ENCODE measurements around the gene PAPPA2. TPM values are rescaled to one million over a fixed set of nuclear protein-coding genes. Genes with fewer than 3 reads are reported as not detected.

Gene PAPPA2
- total RNA-seq, 4 donors from 2014 or later, result under 0.01 to 3.1 (median 0.45) TPM

DNA sequence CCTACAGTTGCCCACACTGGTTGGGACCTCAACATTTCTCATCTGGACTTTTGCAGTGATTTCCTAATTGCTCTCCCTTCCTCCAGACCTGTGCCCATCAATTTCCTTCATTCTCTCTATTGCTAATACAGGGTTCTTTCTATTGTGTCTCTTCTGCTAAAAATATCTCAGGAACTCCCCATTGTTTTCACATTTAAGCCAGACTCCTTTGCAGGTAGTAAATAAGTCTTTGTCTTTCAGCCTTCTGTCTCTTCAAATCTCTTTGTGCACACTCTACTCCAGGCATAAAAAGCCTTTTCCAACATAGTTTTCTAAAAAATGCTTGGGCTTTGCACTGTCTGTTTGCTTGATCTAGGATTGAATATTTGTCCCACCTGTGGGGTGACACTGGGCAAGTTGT is 340.6 kb downstream of the PAPPA2 start:
- intact Hi-C loops (cut with DNase I), result no loop called here

DNA sequence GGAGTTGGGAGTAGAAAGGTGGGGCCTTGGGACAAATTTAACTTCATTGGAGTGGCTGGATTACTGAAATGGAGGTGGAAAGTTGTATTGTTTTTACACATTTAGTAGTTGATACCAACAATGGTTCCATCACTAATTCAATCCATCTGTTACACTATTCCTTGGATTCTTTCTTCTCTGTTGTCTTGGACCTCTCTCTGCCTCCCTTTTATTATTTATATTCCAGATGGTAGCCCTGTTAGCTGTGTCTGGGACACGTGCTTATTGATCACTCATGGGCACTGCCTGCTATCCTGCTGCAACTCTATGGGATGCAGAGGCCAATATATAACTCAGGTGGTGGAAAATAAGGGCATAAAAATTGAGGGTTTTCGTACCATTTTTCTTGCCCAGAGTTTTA is 346.3 kb downstream of the PAPPA2 start:
- no peak for DNase-seq (ENCODE audit: extremely low spot score)
- Histone ChIP-seq H3K36me3 (no peaks in the 10 kb centered on the region), H3K4me3 (no peak overlapping the region), H3K9me3 (no peaks in the 10 kb centered on the region), H3K27ac (replicated peaks in 1 of 4) (no peak overlapping the region), H3K27me3 (no peaks in the 10 kb centered on the region), H3K4me1 (peaks cover 0 to 3% (median 0%) of the 10 kb centered on the region in 4 donors)
- TF ChIP-seq, protein P1, sequence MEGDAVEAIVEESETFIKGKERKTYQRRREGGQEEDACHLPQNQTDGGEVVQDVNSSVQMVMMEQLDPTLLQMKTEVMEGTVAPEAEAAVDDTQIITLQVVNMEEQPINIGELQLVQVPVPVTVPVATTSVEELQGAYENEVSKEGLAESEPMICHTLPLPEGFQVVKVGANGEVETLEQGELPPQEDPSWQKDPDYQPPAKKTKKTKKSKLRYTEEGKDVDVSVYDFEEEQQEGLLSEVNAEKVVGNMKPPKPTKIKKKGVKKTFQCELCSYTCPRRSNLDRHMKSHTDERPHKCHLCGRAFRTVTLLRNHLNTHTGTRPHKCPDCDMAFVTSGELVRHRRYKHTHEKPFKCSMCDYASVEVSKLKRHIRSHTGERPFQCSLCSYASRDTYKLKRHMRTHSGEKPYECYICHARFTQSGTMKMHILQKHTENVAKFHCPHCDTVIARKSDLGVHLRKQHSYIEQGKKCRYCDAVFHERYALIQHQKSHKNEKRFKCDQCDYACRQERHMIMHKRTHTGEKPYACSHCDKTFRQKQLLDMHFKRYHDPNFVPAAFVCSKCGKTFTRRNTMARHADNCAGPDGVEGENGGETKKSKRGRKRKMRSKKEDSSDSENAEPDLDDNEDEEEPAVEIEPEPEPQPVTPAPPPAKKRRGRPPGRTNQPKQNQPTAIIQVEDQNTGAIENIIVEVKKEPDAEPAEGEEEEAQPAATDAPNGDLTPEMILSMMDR (IDR thresholded peaks at IDR 0.05), result no peak
- TF ChIP-seq POLR2AphosphoS5 (IDR thresholded peaks at IDR 0.05) (no peak), POLR2A (IDR thresholded peaks at IDR 0.05; ENCODE audit: low read depth) (no peak), EP300 (IDR thresholded peaks at IDR 0.05) (no peak)
- intact Hi-C loops (cut with DNase I), result no loop called here
- WGBS, result 95% methylated on average over 2 of the region's 2 CpGs

More for the DNA sequence above, 340.6 kb downstream of the PAPPA2 start:
- no peak for DNase-seq (ENCODE audit: extremely low spot score)
- H3K27me3 ChIP-seq, result no peaks in the 10 kb centered on the region
- H3K4me3 ChIP-seq, result no peak overlapping the region
- TF ChIP-seq POLR2AphosphoS5 (IDR thresholded peaks at IDR 0.05), result no peak
- no peak for TF ChIP-seq EP300 (IDR thresholded peaks at IDR 0.05)
- TF ChIP-seq, protein P1 (IDR thresholded peaks at IDR 0.05), result no peak
- TF ChIP-seq POLR2A (IDR thresholded peaks at IDR 0.05; ENCODE audit: low read depth), result no peak
- no peaks in the 10 kb centered on the region for H3K36me3 ChIP-seq
- no peak overlapping the region for H3K27ac ChIP-seq (replicated peaks in 1 of 4)
- H3K9me3 ChIP-seq, result no peaks in the 10 kb centered on the region
- peaks cover 0 to 5% (median 0%) of the 10 kb centered on the region in 4 donors for H3K4me1 ChIP-seq

DNA sequence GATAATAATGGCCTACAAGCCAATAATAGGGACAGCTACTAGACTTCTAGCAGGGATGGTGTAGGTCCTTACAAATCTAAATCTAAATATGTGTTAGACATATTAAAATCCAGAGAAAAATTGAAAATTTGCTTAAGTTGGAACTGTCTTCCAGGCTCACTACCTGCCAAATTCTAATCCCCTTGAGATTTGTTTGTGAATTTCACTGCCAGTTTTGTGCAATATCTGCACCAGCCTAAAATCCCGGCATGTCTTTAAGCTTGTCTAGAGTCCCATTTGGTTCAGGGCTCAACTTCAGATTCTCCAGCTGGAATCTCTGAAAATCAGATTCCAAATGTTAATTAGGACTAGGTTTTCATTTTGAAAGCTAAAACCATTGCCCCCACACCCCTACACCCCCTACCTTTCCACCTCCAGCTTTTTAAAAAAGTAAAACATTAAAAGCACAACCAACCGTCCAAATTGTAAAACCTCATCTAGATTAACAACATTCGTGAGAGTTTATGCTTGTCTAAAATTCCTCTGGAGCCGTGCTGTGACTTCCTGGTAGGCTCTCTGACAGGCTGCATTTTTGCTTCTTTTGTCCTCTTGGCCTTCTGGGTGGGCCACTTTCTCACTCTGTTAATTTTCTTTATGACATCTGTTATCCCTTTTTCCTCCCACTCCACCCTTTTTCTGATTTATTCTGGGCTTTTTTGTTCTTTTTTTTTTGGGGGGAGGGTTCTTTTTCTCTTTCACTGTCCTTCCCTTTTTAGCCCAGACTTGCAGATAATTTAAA is 348.7 kb downstream of the PAPPA2 start:
- intact Hi-C loops (cut with DNase I), result no loop called here
- Histone ChIP-seq H3K36me3 (no peaks in the 10 kb centered on the region), H3K4me3 (no peak overlapping the region), H3K9me3 (no peaks in the 10 kb centered on the region), H3K27ac (replicated peaks in 1 of 4) (no peak overlapping the region), H3K4me1 (peaks cover 0 to 3% (median 0%) of the 10 kb centered on the region in 4 donors), H3K27me3 (no peaks in the 10 kb centered on the region)
- DNase-seq (ENCODE audit: extremely low spot score), result no peak
- WGBS, result 27% methylated on average over 4 of the region's 4 CpGs
- TF ChIP-seq POLR2AphosphoS5 (IDR thresholded peaks at IDR 0.05) (no peak), POLR2A (IDR thresholded peaks at IDR 0.05; ENCODE audit: low read depth) (no peak), EP300 (IDR thresholded peaks at IDR 0.05) (no peak)
- TF ChIP-seq, protein P1 (IDR thresholded peaks at IDR 0.05), result no peak

DNA sequence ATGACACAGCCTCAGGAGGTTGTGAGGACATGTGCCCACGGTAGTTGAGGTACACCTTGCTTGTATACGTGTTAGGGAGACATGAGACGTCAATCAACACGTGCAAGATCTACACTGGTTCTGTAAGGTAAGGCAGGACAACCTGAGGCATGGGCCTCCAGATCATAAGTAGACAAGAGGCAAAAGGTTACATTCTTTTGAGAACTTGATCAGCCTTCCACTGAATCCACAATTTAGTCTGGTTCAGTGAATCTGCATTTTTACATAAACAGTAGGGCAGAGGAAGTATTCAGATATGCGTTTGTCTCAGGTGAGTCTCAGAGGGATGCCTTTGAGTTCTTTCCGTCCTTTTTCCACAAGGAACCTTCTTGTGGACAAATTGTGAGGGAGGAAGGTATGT is 352.6 kb downstream of the PAPPA2 start:
- Histone ChIP-seq H3K9me3 (no peaks in the 10 kb centered on the region), H3K4me1 (peaks cover 0 to 3% (median 0%) of the 10 kb centered on the region in 4 donors), H3K4me3 (no peak overlapping the region), H3K27me3 (no peaks in the 10 kb centered on the region), H3K27ac (replicated peaks in 1 of 4) (no peak overlapping the region), H3K36me3 (no peaks in the 10 kb centered on the region)
- no peak for DNase-seq (ENCODE audit: extremely low spot score)
- WGBS, result 92% methylated on average over 6 of the region's 6 CpGs
- TF ChIP-seq, protein P1 (IDR thresholded peaks at IDR 0.05), result no peak
- TF ChIP-seq POLR2A (IDR thresholded peaks at IDR 0.05; ENCODE audit: low read depth), result no peak
- TF ChIP-seq POLR2AphosphoS5 (IDR thresholded peaks at IDR 0.05), result no peak
- TF ChIP-seq EP300 (IDR thresholded peaks at IDR 0.05), result no peak
- intact Hi-C loops (cut with DNase I), result no loop called here

Data from esophagus muscularis mucosa (tissue), 4 donors.